Measurements from ENCODE around the gene FOXD2.

GRCh38 chr1:47436304-47436978 is 1.4 kb upstream of the FOXD2 start:
- TF ChIP-seq CTCF (IDR thresholded peaks at IDR 0.05; ENCODE audit: low read depth, low read length) (peak; percentile 96), POLR2A (IDR thresholded peaks at IDR 0.05; ENCODE audit: extremely low read depth, insufficient read length) (peak; percentile 28), MAX (IDR thresholded peaks at IDR 0.05; ENCODE audit: low read depth, low read length) (no peak), MYC (IDR thresholded peaks at IDR 0.05; ENCODE audit: low read depth, low read length) (no peak; the same call in 1 of the 2 replicates)

Measured in NB4 (cell line).